Choroid plexus epithelial cell (primary cell): ENCODE measurements around the gene OCEL1.
"Not testable (repeated sequence)": the region's sequence is repeated elsewhere in the genome, so short reads cannot be mapped to it uniquely, and the experiment has no call there.

Source experiments
- DNase-seq: peaks from one replicate; pipeline ENCODE4 v3.0.0-alpha.2; 2010; ENCODE audit warnings: low read depth
- H3K4me3 ChIP-seq: 2 replicates; pipeline ENCODE4 v1.5.1; 2011; ENCODE audit warnings: low read depth, mild to moderate bottlenecking, control low read depth, low read length, moderate library complexity
- CTCF ChIP-seq: conservative IDR thresholded peaks from 2 replicates; pipeline ENCODE4 v1.5.1; 2011; ENCODE audit warnings: low read depth, mild to moderate bottlenecking, control low read depth, inconsistent platforms, low read length, moderate library complexity

The OCEL1 gene

GRCh38 chr19:17266026-17266425 is 40.0 kb downstream of the OCEL1 start:
- no peak for TF ChIP-seq CTCF
- no peak for DNase-seq

GRCh38 chr19:17266589-17266974 is 40.6 kb downstream of the OCEL1 start:
- H3K4me3 ChIP-seq, result no peak overlapping the region
- no peak for TF ChIP-seq CTCF
- DNase-seq, result no peak

More at GRCh38 chr19:17266026-17266425, 40.0 kb downstream of the OCEL1 start:
- no peak overlapping the region for H3K4me3 ChIP-seq

- peak; percentile 100 for DNase-seq
- H3K4me3 ChIP-seq, result peak within 1 kb of the TSS; percentile 99
- no peak for TF ChIP-seq CTCF
Measured at GRCh38 chr19:17266975-17267788, 41.2 kb downstream of the OCEL1 start, which contains the start of gene BABAM1. TSS of gene BABAM1 (plus strand) at chr19:17267443. CDS start at chr19:17268807, 1,364 bp downstream.

GRCh38 chr19:17268754-17269153 is 42.7 kb downstream of the OCEL1 start:
- no peak for DNase-seq
- TF ChIP-seq CTCF, result no peak
- no peak overlapping the region for H3K4me3 ChIP-seq

- not testable (repeated sequence) for DNase-seq, H3K4me3 ChIP-seq
Measured at GRCh38 chr19:17274892-17275291, 48.9 kb downstream of the OCEL1 start.

- no peak for DNase-seq
- no peak for TF ChIP-seq CTCF
- H3K4me3 ChIP-seq, result no peak overlapping the region
Measured at GRCh38 chr19:17275441-17276175, 49.6 kb downstream of the OCEL1 start.
